HG03159 (cell line): ENCODE data around the gene NALF2.

Source experiments
- ATAC-seq: cut with Tn5 transposase; IDR thresholded peaks from one replicate; pipeline ENCODE4 v1.9.1; 2021; ENCODE audit warnings: mild to moderate bottlenecking, moderate library complexity; ENCODE audit not compliant: unreplicated experiment

The NALF2 gene

DNA sequence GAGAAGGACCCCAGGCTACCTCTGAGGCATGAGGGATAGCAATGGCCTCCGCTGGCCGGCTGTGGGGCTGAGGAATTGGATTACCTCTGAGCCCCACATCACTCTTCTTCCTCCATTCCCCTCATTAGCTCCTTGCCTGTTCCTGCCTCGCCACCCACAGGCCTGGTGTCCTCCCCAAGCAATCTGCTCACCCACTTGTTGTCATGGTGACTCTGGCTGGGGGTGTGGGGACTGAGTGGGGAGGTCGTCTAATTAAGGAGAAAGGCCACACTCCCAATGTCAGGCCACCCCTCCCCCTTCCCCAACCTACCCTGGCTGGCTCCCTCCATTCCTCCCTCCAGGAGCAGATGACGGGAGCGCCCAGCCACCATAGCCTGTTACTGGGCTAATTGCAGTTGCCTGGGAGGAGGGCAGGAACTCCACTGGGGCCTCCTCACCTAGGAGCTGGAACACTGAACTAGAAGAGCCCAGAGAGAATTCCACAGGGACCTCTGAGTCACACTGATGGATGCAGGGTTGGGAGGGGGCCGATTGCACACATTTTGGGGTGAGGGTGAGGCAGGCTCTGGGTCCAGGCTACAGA lies 20.7 kb downstream of the NALF2 start:
- ATAC-seq = no peak

GRCh38 chrX:69530306-69530705 lies 26.2 kb downstream of the NALF2 start:
- no peak for ATAC-seq

DNA sequence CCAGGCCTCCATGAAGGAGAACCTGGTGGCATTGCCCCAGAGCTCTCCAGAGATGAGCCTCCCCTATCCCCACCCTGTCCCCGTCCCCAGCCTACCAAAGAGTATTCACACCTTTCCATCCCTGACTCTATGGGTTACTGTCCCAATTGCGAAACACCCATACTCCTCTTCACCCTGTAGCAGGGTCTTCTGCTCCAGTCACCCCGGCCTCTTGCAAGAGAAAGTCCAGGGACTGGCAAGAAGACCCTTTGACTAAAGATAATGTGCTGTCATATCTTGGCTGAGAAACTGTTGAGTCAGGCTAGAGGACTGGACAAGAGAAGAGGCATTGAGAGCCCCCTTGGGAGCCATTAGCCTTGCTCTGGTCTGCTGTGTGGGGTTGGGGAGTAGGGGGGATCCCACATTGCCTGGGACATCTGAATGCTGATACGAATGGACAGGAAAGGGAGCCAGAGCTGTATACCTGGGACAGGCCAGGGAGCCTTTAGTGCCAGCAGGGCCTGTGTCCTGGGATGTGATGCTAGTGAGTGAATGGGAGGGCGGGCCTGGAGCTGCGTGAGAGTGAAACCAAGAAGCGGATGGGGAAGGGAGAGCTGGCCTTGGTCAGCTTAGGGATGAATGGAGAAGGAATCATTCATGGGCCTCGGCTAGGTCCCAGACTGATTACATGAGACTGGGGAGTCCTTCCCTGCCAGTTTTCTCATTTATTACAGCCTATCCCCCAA lies 27.1 kb downstream of the NALF2 start:
- ATAC-seq = no peak

DNA sequence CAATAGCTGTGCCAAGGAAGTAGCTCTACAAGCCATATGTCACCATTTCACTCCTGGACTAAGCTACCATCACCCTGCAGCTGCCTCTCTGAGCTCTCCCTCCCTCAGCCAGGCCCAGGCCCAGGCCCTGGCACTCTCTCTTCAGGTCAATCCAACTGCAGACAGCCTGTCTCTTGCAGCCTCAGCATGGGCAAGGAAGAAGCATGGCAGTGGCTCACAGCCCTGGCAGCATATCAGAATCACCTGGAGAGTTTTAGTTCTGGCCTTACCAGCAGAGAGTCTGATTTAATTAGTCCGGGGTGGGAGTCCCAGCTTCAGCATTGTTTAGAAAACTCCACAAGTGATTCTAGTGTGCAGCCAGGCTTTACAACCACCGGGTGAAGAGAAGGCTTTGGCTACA lies 31.5 kb downstream of the NALF2 start:
- no peak for ATAC-seq

DNA sequence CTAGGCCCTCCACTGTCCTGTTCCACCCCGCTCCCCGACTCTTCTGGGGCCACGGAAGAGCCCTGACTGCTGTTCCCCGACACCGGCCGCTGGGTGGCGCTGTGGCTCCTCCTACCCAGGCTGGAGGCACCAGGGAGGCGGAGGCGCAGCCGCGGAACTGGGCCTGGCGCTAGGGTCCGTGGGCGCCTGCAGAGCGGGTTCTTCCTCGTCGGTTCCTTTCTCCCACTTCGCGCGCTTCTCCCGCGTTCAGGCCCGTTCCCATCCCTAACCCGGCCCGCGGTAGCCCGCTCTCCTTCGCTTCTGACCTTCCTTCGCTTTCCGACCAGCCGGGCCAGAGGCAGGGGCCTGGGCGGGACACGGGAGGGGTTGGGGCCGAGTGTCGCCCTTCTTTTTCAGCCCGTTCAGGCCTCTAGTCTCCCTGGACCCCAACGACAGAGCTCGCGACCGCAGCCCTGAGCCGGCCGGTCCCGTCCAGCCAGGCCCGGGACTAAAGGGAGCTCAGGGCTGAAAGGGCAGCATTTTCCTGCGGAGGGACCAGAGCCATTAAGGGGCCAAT lies 34.3 kb downstream of the NALF2 start:
- ATAC-seq = peak; percentile 71

GRCh38 chrX:69539437-69539836 lies 35.3 kb downstream of the NALF2 start:
- ATAC-seq = peak; percentile 60

- no peak for ATAC-seq
These were observed 37.8 kb downstream of the NALF2 start for GRCh38 chrX:69541956-69542355.

DNA sequence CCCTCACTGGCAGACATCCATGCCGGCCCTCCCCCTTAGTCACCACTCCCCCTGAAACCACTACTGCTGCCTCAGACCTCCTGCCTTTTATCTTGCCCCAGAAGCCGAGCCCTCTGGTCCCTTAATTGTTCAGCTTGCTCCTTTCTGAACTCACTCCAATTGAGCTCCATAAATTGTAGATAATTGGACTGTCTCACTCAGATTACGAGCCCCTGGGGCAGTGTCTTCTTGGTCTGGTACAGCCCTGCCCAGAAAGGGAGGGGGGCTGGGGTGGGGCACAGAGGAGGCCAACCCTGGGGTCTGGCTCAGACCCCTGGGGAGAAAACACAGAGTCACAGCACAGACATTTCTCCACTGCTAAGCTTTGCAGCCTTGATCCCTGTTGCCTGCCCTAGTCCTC lies 39.4 kb downstream of the NALF2 start:
- no peak for ATAC-seq

- ATAC-seq = no peak
These were observed 42.3 kb downstream of the NALF2 start for GRCh38 chrX:69546417-69546816.

- no peak for ATAC-seq
These were observed 42.9 kb downstream of the NALF2 start for GRCh38 chrX:69546978-69547377.

DNA sequence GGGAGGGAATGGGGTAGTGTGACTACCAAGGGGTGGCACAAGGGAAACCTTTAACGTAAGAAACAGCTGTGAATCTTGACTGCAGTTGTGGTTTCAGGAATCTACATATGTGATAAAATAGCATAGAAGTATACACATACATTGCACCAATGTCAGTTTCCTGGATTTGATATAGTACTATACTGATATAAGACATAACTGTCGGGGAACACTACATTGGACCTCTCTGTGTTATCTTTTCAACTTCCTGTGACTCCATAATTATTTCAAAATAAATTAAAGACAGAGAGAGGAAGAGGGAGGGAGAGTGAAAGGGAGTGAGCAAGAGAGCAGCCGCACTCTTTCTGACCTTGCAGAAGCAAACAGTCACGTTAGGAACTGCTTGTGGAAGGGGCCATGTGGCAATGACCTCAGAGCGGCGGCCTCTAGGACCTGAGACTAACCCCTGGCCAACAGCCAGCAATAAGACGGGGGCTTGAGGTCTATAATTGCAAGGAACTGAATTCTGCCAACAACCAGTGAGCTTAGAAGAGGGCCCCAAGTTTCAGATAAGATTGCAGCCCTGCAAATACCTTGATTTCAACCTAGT lies 47.4 kb downstream of the NALF2 start:
- ATAC-seq = no peak

- ATAC-seq = no peak
These were observed 48.4 kb downstream of the NALF2 start for GRCh38 chrX:69552512-69552911.
